Stimulated activated CD4-positive, alpha-beta T cell treated with anti-CD3 and anti-CD28 coated beads, TNF-alpha, amount 100 ng/mL, for 48 hours (primary cell): ENCODE measurements around the gene SERPINH1.

Experiments
- DNase-seq, 3 donors: peaks; one replicate each; pipeline ENCODE4 v3.0.0-alpha.2; 2020; ENCODE audit warnings: low read depth in 3 of 3

The SERPINH1 gene

DNA sequence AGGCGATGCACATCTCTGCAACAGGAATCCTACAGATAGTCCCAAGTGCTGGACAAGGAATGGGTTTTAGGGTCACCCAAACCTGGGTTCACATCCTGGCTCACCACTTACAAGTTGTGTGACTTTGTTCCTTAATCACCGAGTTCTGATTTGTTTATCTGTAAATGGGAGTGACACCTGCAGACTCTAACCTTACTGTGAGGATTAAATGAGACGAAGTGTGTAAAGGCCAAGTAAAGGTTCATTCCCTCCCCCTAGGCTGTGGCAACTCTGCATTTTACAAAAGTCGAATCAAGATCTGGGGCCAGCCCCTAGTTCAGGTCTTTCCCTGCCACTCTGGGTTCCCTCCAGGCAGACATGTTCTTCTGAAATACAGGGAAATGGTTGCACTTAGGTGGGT, 34.9 kb downstream of the SERPINH1 start:
- DNase-seq, result no peak

DNA sequence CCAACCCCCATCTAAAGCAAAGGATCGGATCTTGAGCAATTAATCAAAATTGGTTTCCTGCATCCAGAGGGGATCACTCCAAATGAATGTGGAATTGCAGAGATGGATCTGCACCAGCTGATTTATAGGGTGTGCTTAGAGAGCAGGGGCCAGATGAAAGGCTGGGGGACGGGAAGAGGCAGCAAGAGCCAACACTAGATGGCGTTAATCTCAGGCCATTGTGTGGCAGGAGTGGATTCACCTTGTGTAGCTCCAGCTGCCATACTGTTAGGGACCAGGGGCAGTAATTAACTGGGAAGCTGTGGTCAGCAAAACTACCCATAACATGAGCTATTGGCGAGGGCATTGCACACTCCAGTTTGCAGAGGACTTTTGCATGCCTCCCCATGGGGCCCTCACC, 35.6 kb downstream of the SERPINH1 start:
- DNase-seq, result no peak

DNA sequence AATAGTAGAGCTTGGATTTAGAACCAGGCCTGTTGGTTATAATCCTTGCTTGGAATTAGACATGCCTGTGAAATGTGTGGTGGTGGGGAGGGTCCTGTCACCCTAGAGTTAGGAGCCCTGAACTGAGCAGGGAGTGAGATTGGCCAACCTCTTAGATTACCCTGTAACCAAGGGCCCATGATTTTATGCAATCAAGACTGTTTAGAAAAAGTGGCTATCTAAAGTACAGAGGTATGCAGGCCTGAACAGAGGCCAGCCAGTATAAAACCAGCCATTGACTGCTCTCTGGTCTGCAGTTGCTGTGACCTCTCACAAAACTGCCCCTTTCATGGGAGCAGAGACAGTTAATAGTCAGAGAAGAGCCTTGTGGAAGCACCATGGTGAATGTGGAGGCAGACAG, 36.2 kb downstream of the SERPINH1 start:
- no peak for DNase-seq

DNA sequence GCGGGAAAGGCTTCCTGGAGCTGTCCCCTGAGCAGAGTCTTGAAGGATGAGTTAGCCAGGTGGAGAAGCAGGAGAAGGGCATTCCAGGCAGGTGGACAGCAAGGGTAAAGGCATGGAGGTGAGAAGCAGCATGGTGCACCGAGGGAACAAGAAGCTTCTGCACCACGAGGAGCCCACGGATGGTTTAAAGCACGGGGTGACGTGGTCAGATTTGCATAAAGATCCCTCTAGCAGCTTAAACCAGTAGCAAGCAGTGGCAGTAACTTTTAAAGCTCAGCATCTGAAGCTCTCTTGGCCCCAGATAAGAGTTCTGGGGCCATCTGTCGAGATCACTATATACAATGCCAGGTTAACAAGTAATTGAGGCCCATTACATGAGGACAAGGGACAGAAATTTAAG, 36.8 kb downstream of the SERPINH1 start:
- no peak for DNase-seq

DNA sequence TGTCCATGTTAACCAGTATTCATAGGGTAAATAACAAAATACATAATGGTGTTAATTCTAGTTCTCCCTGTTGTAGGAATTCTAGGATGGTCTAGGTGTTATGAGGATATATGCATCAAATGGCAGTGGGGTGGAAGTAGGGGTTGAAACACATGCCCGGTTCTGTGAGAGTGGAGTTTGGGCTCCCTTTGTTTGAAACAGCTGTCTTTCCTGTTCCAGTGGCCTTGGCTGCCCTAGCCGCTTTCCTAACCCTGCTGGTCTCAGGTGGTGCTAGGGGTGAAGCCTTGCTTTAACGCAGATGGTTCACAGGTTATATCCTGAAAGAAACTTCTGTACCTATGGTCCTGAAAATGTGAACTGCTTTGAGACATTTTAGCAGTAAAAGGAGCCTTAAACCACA, 38.3 kb downstream of the SERPINH1 start:
- no peak for DNase-seq

DNA sequence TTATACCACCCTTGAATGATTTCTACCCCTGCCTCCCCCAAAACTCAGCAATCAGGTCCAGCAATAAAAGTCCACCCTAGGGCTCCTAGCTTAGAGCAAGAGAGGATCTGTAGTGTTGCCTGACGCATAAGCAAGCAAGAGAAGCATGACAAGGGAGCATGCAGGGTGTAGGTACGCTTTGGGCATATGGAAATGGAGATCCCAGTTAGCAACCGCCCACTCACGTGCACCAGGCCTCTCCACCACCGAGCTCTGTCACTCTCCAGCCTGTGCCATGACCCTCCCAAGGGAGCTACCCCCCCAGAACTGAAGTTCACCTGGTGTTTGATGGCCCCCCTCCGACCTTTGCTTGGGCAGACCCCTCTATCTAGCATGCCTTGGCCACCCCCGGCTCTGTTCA, 39.4 kb downstream of the SERPINH1 start:
- no peak for DNase-seq

DNA sequence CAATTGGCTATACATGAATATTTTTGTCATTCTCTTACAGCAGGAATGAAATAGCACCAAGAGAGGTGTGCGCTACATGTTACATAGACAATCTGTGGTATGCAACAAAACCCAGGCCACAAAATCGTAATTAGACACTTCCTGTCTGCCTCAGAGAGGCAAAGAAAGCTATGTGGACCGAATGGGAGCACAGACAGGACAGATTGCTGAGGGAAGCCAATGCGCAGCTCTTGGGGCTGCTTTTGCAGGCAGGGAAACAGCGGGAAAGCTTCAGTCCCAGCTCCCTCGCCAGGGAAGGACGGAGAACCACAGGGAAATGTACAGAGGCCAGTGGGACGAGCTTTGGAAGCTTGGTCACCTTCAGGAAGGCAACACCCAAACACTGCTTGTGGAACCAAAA, 40.9 kb downstream of the SERPINH1 start:
- no peak for DNase-seq

DNA sequence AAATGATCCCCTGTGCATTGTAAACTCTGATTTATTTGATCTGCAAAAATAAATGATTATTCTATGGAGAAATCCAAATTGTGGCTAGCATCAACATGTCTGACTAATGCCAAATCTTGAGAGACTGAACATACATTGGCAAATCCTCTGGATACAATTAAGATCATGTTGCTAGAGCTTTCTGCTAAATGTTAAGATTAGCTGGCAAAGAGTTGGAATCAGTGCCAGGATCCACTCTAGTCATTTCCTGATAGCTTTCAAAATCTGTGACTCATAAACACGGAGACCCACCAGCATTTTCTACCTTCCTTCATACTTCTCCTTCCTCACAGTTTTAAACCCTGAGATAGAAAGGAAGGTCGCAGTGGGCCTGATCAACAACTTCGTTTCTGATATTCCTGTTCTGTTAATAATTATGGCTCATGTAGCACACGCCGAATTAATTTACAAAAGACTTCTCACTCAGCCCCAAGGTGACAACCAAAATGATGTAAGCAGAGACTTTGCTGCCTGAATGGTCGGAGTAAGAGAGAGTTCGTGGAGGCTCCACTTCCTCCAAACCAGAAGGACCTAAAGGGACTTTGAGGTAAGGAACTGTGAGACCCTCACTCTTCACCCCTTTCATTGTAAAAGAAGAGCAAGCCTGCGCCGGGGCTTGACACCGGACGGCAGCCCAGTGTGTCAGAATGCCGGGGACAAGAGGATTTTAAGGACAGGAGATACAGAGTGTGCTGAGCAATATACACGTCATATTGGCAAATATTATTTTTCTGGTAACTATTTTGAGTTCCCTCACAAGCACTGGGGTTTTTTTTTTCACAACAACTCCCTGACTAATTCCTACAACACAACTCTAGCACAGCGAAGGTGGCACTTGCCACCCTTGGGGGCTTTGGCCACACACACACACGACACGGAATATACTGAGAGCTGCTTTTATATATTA, 42.0 kb downstream of the SERPINH1 start:
- no peak for DNase-seq

DNA sequence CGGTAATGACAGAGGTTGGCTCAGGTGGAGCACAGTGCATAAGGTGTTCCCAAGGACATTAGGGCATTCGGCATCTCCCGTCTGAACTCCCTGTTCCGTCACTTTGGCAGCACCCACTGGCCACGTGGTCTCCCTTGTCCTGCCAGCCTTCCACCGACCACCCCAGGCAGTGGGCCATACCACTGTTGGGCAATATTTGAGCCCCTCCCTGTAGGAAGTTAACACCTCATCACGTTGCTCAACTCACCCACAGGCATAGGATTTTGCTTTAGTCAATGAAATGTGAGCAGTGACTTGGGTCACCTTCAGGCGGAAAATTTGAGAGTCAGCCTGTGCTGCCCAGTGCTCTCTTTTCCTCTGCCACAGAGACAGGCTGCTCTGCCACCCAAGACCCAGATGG, 44.0 kb downstream of the SERPINH1 start:
- no peak for DNase-seq

DNA sequence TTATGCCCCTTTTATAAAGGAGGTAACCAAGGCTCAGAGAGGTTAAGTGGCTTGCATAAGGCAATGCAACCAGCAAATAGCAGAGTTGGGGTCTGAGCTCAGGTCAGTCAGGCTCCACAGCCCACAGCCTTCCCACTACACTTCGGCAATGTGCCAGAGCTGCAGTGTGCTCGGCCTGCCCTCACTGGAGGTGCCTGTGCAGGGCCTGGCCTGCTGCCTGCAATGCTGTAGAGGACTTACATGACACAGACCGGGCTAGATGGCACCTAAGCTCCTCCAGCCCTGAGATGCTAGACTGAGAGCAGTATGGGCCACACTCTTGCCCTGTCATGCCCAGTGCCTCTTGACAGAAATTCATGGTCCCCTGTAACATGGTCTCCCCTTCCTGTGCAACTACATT, 49.8 kb downstream of the SERPINH1 start:
- DNase-seq, result no peak

DNA sequence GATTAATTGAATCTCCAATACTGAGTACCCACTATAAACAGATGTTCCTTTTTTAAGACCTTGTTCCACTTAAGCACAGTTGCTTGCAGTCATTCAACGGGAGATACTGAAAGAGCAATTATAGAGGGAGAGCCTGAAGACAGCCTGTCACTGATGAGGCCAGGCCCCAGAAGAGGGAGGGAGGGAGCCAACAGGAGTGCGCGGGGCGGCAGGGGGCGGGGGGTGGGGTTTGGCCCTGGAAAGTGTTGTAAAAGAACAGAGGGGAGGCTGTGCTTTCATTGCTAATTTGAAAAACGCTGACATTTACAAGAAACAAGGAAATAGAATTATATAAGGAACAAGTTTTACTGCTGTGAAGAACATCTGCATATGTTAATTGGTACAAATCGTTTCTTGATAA, 53.7 kb downstream of the SERPINH1 start:
- DNase-seq, result no peak

DNA sequence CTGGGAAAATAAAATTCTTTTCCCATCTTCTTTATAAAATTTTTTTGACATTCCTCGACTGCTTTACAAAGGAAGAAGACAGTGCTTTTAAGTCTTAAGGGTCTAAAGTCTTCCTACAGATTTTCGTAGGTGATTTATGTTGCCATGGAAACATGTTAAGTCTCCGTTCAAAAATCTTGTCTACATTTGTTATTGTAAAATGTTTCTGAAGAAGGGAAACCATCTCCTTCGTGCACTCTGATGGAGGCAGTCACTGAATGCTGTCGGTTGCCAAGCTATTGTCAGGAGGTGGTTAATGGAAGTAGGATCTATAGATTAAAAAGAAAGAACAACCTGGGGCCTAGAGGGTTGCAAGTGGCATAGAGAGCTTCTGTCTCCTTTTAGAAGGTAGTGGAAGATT, 54.2 kb downstream of the SERPINH1 start:
- DNase-seq, result no peak
